Smooth muscle cell (in vitro differentiated cells): ENCODE data around the gene METTL24. TPM values are rescaled to one million over a fixed set of nuclear protein-coding genes. Genes with fewer than 3 reads are reported as not detected.
"Not testable (repeated sequence)": the region's sequence is repeated elsewhere in the genome, so short reads cannot be mapped to it uniquely, and the experiment has no call there.

Experiments used
- DNase-seq: peaks from one replicate; lab custom pipeline; 2025; ENCODE audit not compliant: unreplicated experiment; lab: John Stamatoyannopoulos, UW
- H2AFZ ChIP-seq: fragments of 200-600 bp; sonication (generic); 2 replicates; pipeline ENCODE4 v1.6.0; 2016; ENCODE audit warnings: antibody characterized with exemption, low read depth, mild to moderate bottlenecking
- H3F3A ChIP-seq: fragments of 200-600 bp; sonication (generic); 2 replicates; pipeline ENCODE4 v1.6.0; 2017; ENCODE audit warnings: antibody characterized with exemption, low read depth
- H3K27ac ChIP-seq: fragments of 200-600 bp; sonication (generic); 2 replicates; pipeline ENCODE4 v1.5.1; 2016; ENCODE audit warnings: low read depth, mild to moderate bottlenecking
- H3K27me3 ChIP-seq: fragments of 200-600 bp; sonication (generic); 2 replicates; pipeline ENCODE4 v1.6.1; 2016; ENCODE audit warnings: low read depth, mild to moderate bottlenecking
- H3K36me3 ChIP-seq: fragments of 200-600 bp; sonication (generic); 2 replicates; pipeline ENCODE4 v1.5.1; 2016; ENCODE audit warnings: low read depth
- H3K4me1 ChIP-seq: fragments of 200-600 bp; sonication (generic); 2 replicates; pipeline ENCODE4 v1.5.1; 2016; ENCODE audit warnings: low read depth
- H3K4me2 ChIP-seq: fragments of 200-600 bp; sonication (generic); 2 replicates; pipeline ENCODE4 v1.6.0; 2016; ENCODE audit warnings: mild to moderate bottlenecking
- H3K4me3 ChIP-seq: fragments of 200-600 bp; sonication (generic); 2 replicates; pipeline ENCODE4 v1.5.1; 2016; ENCODE audit warnings: mild to moderate bottlenecking
- H3K79me2 ChIP-seq: fragments of 200-600 bp; sonication (generic); 2 replicates; pipeline ENCODE4 v1.6.0; 2016; ENCODE audit warnings: low read depth, mild to moderate bottlenecking
- H3K9ac ChIP-seq: fragments of 200-600 bp; sonication (generic); 2 replicates; pipeline ENCODE4 v1.6.0; 2016; ENCODE audit warnings: low read depth
- H3K9me3 ChIP-seq: fragments of 200-600 bp; sonication (generic); replicated peaks from 2 replicates; pipeline ENCODE4 v1.5.1; 2016; ENCODE audit warnings: low read depth
- H4K20me1 ChIP-seq: fragments of 200-600 bp; sonication (generic); 2 replicates; pipeline ENCODE4 v1.6.0; 2016; ENCODE audit warnings: low read depth
- WGBS: methylation state at CpG from one replicate; pipeline ENCODE4 v1.1.7; 2016; ENCODE audit warnings: low lambda C conversion rate; 5-methylcytosine and 5-hydroxymethylcytosine counted together
- polyA plus RNA-seq: library from polyadenylated mRNA; unstranded; fragments of >200 nt; fragmentation: Nextera tagmentation; extraction: Ambion mirVana; gene quantifications from 2 replicates; pipeline ENCODE4 v1.2.1, GENCODE V29; 2016
- total RNA-seq: library from RNA; depleted of rRNA; stranded (reverse); fragments of >200 nt; gene quantifications from 2 replicates; pipeline ENCODE4 v1.2.3, GENCODE V29; 2014
- TF ChIP-seq, protein P1 (sequence below): fragments of 200-600 bp; sonication (generic); IDR thresholded peaks from 2 replicates; pipeline ENCODE4 v1.5.1; 2017; ENCODE audit warnings: borderline replicate concordance, mild to moderate bottlenecking, antibody characterized with exemption; ENCODE audit not compliant: insufficient read depth, poor library complexity, severe bottlenecking

The METTL24 gene
- total and polyA plus RNA-seq, 2 experiments from 2014 or later: 0.74 to 2.6 TPM

DNA sequence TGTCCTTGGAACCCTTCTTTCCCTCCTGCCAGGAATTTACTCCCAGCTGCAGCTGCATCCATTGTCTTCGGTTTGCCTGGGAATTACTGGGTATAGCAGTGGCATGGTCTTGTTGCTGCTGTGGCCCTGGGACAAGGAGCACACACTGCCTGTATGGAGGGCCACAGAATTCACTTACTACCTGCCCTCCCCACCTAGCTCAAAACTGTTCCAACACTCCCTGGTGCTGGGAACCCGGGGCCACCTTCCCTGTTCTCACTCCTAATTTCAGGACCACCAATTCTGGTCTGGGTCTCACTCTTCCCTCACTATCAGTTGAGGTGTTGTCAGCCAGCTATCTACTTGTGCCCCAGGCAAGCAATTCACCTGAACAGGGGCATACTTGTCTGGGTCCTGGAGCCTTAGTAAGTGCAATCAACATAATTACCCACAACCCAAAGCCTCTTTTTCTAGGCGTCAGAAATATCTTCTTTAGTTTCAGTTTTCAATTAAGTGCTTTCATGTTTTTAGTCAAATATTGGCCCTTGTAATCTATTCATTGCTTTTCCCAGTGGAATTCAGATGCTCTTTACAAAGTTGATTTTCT, 47.2 kb downstream of the METTL24 start:
- Histone ChIP-seq H3K36me3 (no peaks in the 10 kb centered on the region), H3K4me2 (no peak overlapping the region), H3K27ac (no peak overlapping the region), H4K20me1 (no peaks in the 10 kb centered on the region), H3K4me1 (peaks cover 7% of the 10 kb centered on the region), H3K4me3 (no peak overlapping the region), H3K9ac (no peak overlapping the region), H3F3A (no peaks in the 10 kb centered on the region), H2AFZ (no peak overlapping the region), H3K27me3 (no peaks in the 10 kb centered on the region), H3K9me3 (no peaks in the 10 kb centered on the region), H3K79me2 (no peaks in the 10 kb centered on the region)
- TF ChIP-seq, protein P1, sequence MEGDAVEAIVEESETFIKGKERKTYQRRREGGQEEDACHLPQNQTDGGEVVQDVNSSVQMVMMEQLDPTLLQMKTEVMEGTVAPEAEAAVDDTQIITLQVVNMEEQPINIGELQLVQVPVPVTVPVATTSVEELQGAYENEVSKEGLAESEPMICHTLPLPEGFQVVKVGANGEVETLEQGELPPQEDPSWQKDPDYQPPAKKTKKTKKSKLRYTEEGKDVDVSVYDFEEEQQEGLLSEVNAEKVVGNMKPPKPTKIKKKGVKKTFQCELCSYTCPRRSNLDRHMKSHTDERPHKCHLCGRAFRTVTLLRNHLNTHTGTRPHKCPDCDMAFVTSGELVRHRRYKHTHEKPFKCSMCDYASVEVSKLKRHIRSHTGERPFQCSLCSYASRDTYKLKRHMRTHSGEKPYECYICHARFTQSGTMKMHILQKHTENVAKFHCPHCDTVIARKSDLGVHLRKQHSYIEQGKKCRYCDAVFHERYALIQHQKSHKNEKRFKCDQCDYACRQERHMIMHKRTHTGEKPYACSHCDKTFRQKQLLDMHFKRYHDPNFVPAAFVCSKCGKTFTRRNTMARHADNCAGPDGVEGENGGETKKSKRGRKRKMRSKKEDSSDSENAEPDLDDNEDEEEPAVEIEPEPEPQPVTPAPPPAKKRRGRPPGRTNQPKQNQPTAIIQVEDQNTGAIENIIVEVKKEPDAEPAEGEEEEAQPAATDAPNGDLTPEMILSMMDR: no peak
- DNase-seq: no peak
- WGBS: 54% methylated on average over 3 of the region's 3 CpGs

GRCh38 chr6:110309432-110309831, 48.7 kb downstream of the METTL24 start:
- not testable (repeated sequence) for DNase-seq, H3K79me2 ChIP-seq, H3F3A ChIP-seq, H2AFZ ChIP-seq, H3K27ac ChIP-seq, H3K4me3 ChIP-seq, H3K9me3 ChIP-seq, H3K9ac ChIP-seq, H3K4me1 ChIP-seq, H4K20me1 ChIP-seq, H3K27me3 ChIP-seq, H3K36me3 ChIP-seq, H3K4me2 ChIP-seq
- 71% methylated on average over 4 of the region's 4 CpGs for WGBS

- no peak for DNase-seq
- Histone ChIP-seq H3K36me3 (no peaks in the 10 kb centered on the region), H3K9me3 (no peaks in the 10 kb centered on the region), H3K4me3 (no peak overlapping the region), H4K20me1 (no peaks in the 10 kb centered on the region), H2AFZ (no peak overlapping the region), H3K4me2 (no peak overlapping the region), H3K4me1 (peaks cover 7% of the 10 kb centered on the region), H3K27me3 (no peaks in the 10 kb centered on the region), H3K27ac (no peak overlapping the region), H3F3A (no peaks in the 10 kb centered on the region), H3K9ac (no peak overlapping the region), H3K79me2 (no peaks in the 10 kb centered on the region)
- 91% methylated on average over 2 of the region's 2 CpGs for WGBS
- TF ChIP-seq, protein P1: no peak
Observed at GRCh38 chr6:110307368-110307767, 50.8 kb downstream of the METTL24 start.

GRCh38 chr6:110305832-110306231, 52.3 kb downstream of the METTL24 start:
- H3K4me2 ChIP-seq, H3K9ac ChIP-seq, DNase-seq, H3K27me3 ChIP-seq, H3K4me1 ChIP-seq, H3K4me3 ChIP-seq, H3K36me3 ChIP-seq, H4K20me1 ChIP-seq, H3K27ac ChIP-seq, H3K79me2 ChIP-seq, H3K9me3 ChIP-seq, H3F3A ChIP-seq, H2AFZ ChIP-seq: not testable (repeated sequence)
- WGBS: 80% methylated on average over 2 of the region's 2 CpGs

DNA sequence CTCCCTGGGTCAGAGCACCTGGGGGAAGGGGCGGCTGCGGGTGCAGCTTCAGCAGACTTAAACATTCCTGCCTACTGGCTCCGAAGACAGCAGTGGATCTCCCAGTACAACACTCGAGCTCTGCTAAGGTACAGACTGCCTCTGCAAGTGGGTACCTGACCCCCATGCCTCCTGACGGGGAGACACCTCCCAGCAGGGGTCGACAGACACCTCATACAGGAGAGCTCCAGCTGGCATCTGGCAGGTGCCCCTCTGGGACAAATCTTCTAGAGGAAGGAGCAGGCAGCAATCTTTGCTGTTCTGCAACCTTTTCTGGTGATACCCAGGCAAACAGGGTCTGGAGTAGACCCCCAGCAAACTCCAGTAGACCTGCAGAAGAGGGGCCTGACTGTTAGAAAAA, 54.5 kb downstream of the METTL24 start:
- WGBS: 83% methylated on average over 6 of the region's 6 CpGs
- not testable (repeated sequence) for H3K4me3 ChIP-seq, H3K9ac ChIP-seq, DNase-seq, H3K27me3 ChIP-seq, H3K79me2 ChIP-seq, H3K4me1 ChIP-seq, H3K9me3 ChIP-seq, H4K20me1 ChIP-seq, H3K27ac ChIP-seq, H3K36me3 ChIP-seq, H2AFZ ChIP-seq, H3F3A ChIP-seq, H3K4me2 ChIP-seq
